Mucosa of stomach (tissue), 1 donor: Measurements from ENCODE around the gene ACOX1.

Experiments used
- H3K27me3 ChIP-seq: one replicate; pipeline ENCODE4 v1.7.0; 2013; ENCODE audit warnings: mild to moderate bottlenecking, low read length; ENCODE audit not compliant: control insufficient read depth, insufficient read depth
- H3K36me3 ChIP-seq: one replicate; pipeline ENCODE4 v1.7.0; 2013; ENCODE audit warnings: low read length; ENCODE audit not compliant: control insufficient read depth, insufficient read depth
- H3K4me1 ChIP-seq: one replicate; pipeline ENCODE4 v1.7.0; 2013; ENCODE audit warnings: mild to moderate bottlenecking, low read length; ENCODE audit not compliant: control insufficient read depth, insufficient read depth
- H3K4me3 ChIP-seq: one replicate; pipeline ENCODE4 v1.7.0; 2013; ENCODE audit warnings: low read length
- H3K9ac ChIP-seq: one replicate; pipeline ENCODE4 v1.7.0; 2013; ENCODE audit warnings: mild to moderate bottlenecking, low read length, moderate library complexity
- H3K9me3 ChIP-seq: one replicate; pipeline ENCODE4 v1.7.0; 2013; ENCODE audit warnings: mild to moderate bottlenecking, low read length, moderate library complexity; ENCODE audit not compliant: control insufficient read depth
- donor health status: Pancreatic carcinoma.

ACOX1 gene

GRCh38 chr17:75908201-75908600 is 70.8 kb downstream of the ACOX1 start:
- Histone ChIP-seq H3K9me3 (no peaks in the 10 kb centered on the region), H3K4me3 (no peak overlapping the region), H3K36me3 (no peaks in the 10 kb centered on the region), H3K4me1 (peaks cover 6% of the 10 kb centered on the region), H3K27me3 (no peaks in the 10 kb centered on the region), H3K9ac (no peak overlapping the region)

- Histone ChIP-seq H3K4me1 (peaks cover 6% of the 10 kb centered on the region), H3K27me3 (no peaks in the 10 kb centered on the region), H3K36me3 (no peaks in the 10 kb centered on the region), H3K9ac (no peak overlapping the region), H3K9me3 (no peaks in the 10 kb centered on the region), H3K4me3 (no peak overlapping the region)
These were observed 72.7 kb downstream of the ACOX1 start for GRCh38 chr17:75906143-75906884.

- Histone ChIP-seq H3K27me3 (no peaks in the 10 kb centered on the region), H3K4me3 (peak within 1 kb of the TSS; percentile 14), H3K9ac (peak within 1 kb of the TSS; percentile 85), H3K36me3 (no peaks in the 10 kb centered on the region), H3K9me3 (no peaks in the 10 kb centered on the region), H3K4me1 (peaks cover 6% of the 10 kb centered on the region)
These were observed 74.0 kb downstream of the ACOX1 start, which contains the start of gene MRPL38 for GRCh38 chr17:75904749-75905521. TSS of gene MRPL38 (minus strand) at chr17:75904884. CDS start at chr17:75904875, 9 bp downstream.

GRCh38 chr17:75902406-75902805 is 76.6 kb downstream of the ACOX1 start:
- Histone ChIP-seq H3K4me3 (no peak overlapping the region), H3K9me3 (no peaks in the 10 kb centered on the region), H3K27me3 (no peaks in the 10 kb centered on the region), H3K9ac (no peak overlapping the region), H3K36me3 (no peaks in the 10 kb centered on the region), H3K4me1 (peaks cover 10% of the 10 kb centered on the region)

GRCh38 chr17:75901727-75902126 is 77.2 kb downstream of the ACOX1 start:
- Histone ChIP-seq H3K4me3 (no peak overlapping the region), H3K9ac (no peak overlapping the region), H3K27me3 (no peaks in the 10 kb centered on the region), H3K9me3 (no peaks in the 10 kb centered on the region), H3K4me1 (peaks cover 15% of the 10 kb centered on the region), H3K36me3 (no peaks in the 10 kb centered on the region)

- H3K9me3 ChIP-seq, result no peaks in the 10 kb centered on the region
- no peak overlapping the region for H3K4me3 ChIP-seq
- H3K9ac ChIP-seq, result no peak overlapping the region
- no peaks in the 10 kb centered on the region for H3K36me3 ChIP-seq
- peaks cover 15% of the 10 kb centered on the region for H3K4me1 ChIP-seq
- no peaks in the 10 kb centered on the region for H3K27me3 ChIP-seq
These were observed 78.1 kb downstream of the ACOX1 start for GRCh38 chr17:75900691-75901533.

GRCh38 chr17:75899767-75900468 is 79.0 kb downstream of the ACOX1 start:
- Histone ChIP-seq H3K9me3 (no peaks in the 10 kb centered on the region), H3K4me3 (no peak overlapping the region), H3K4me1 (peaks cover 25% of the 10 kb centered on the region), H3K36me3 (no peaks in the 10 kb centered on the region), H3K27me3 (no peaks in the 10 kb centered on the region), H3K9ac (no peak overlapping the region)

GRCh38 chr17:75899353-75899752 is 79.6 kb downstream of the ACOX1 start:
- H3K36me3 ChIP-seq, result no peaks in the 10 kb centered on the region
- no peaks in the 10 kb centered on the region for H3K9me3 ChIP-seq
- H3K4me3 ChIP-seq, result no peak overlapping the region
- no peaks in the 10 kb centered on the region for H3K27me3 ChIP-seq
- no peak overlapping the region for H3K9ac ChIP-seq
- H3K4me1 ChIP-seq, result peaks cover 31% of the 10 kb centered on the region

GRCh38 chr17:75898791-75899190 is 80.2 kb downstream of the ACOX1 start:
- H3K27me3 ChIP-seq, result no peaks in the 10 kb centered on the region
- H3K9me3 ChIP-seq, result no peaks in the 10 kb centered on the region
- no peak overlapping the region for H3K9ac ChIP-seq
- no peaks in the 10 kb centered on the region for H3K36me3 ChIP-seq
- peaks cover 31% of the 10 kb centered on the region for H3K4me1 ChIP-seq
- H3K4me3 ChIP-seq, result no peak overlapping the region

GRCh38 chr17:75898065-75898464 is 80.9 kb downstream of the ACOX1 start:
- Histone ChIP-seq H3K4me1 (peaks cover 29% of the 10 kb centered on the region), H3K27me3 (no peaks in the 10 kb centered on the region), H3K9me3 (no peaks in the 10 kb centered on the region), H3K36me3 (no peaks in the 10 kb centered on the region), H3K9ac (no peak overlapping the region), H3K4me3 (no peak overlapping the region)

GRCh38 chr17:75897160-75898019 is 81.6 kb downstream of the ACOX1 start:
- H3K4me1 ChIP-seq, result peaks cover 29% of the 10 kb centered on the region
- no peaks in the 10 kb centered on the region for H3K36me3 ChIP-seq
- H3K4me3 ChIP-seq, result no peak overlapping the region
- no peaks in the 10 kb centered on the region for H3K9me3 ChIP-seq
- no peaks in the 10 kb centered on the region for H3K27me3 ChIP-seq
- peak overlapping the region; percentile 63 for H3K9ac ChIP-seq
